VCaP (cell line): ENCODE results near the gene FAM76A.

Experiments used
- H3K27ac ChIP-seq: fragments of 450-650 bp; 2 replicates; pipeline ENCODE4 v1.5.1; 2017
- CTCF ChIP-seq: fragments of 450-650 bp; conservative IDR thresholded peaks from 2 replicates; pipeline ENCODE4 v1.5.1; 2017; ENCODE audit warnings: mild to moderate bottlenecking, moderate library complexity

The FAM76A gene

GRCh38 chr1:27809883-27810282, 84.1 kb downstream of the FAM76A start:
- no peak overlapping the region for H3K27ac ChIP-seq
- no peak for TF ChIP-seq CTCF

GRCh38 chr1:27811741-27812500, 86.2 kb downstream of the FAM76A start:
- no peak overlapping the region for H3K27ac ChIP-seq

More at GRCh38 chr1:27811741-27812500, 86.2 kb downstream of the FAM76A start:
- no peak for TF ChIP-seq CTCF
